Colonic mucosa (tissue), 4 donors: ENCODE data around the gene FCGR2B. TPM values are rescaled to one million over a fixed set of nuclear protein-coding genes. Genes with fewer than 3 reads are reported as not detected.

ENCODE experiments used
- DNase-seq: peaks from one replicate; pipeline ENCODE4 v3.0.0-alpha.2; 2020
- H3K27ac ChIP-seq: fragments of 200-600 bp; one replicate; pipeline ENCODE4 v1.8.0; 2021
- H3K27me3 ChIP-seq: fragments of 200-600 bp; one replicate; pipeline ENCODE4 v1.8.0; 2021
- H3K36me3 ChIP-seq: fragments of 200-600 bp; one replicate; pipeline ENCODE4 v1.8.0; 2021
- H3K4me1 ChIP-seq: fragments of 200-600 bp; one replicate; pipeline ENCODE4 v1.8.0; 2021; ENCODE audit warnings: mild to moderate bottlenecking
- H3K4me3 ChIP-seq: fragments of 200-600 bp; one replicate; pipeline ENCODE4 v1.8.0; 2021
- H3K9ac ChIP-seq, 2 donors: one replicate each; pipeline ENCODE4 v1.7.0; 2013; ENCODE audit warnings: control low read depth in 2 of 2, low read depth in 2 of 2, low read length in 2 of 2
- H3K9me3 ChIP-seq: fragments of 200-600 bp; one replicate; pipeline ENCODE4 v1.8.0; 2021
- CTCF ChIP-seq: fragments of 200-600 bp; IDR thresholded peaks from one replicate; pipeline ENCODE4 v1.8.0; 2022; ENCODE audit warnings: antibody characterized with exemption, mild to moderate bottlenecking
- intact Hi-C: fragments of 100-400 bp; cut with DNase I; formaldehyde crosslinking; loops from one replicate; pipeline ENCODE4 v1.14.1; 2022
- total RNA-seq, 2 donors: library from RNA; stranded (reverse); fragmentation: NEBNext Ultra II Directional in 1 of 2; extraction: Animal tissue kit (Norgen Biotek cat#: 25700) in 1 of 2; gene quantifications; one replicate each; pipeline ENCODE4 v1.2.1, GENCODE V29; 2021
- donor health status: healthy.
- donor health status: DM: no; HTN: no; CAD: no.
- donor health status: DM: no; HTN: no; CAD: no.

The FCGR2B gene
- total RNA-seq, 2 donors from 2014 or later, result 1.3 to 8.9 TPM

GRCh38 chr1:161676441-161676840 lies 13.5 kb downstream of the FCGR2B start:
- Histone ChIP-seq H3K9me3 (no peaks in the 10 kb centered on the region), H3K36me3 (no peaks in the 10 kb centered on the region), H3K27me3 (no peaks in the 10 kb centered on the region), H3K4me1 (no peaks in the 10 kb centered on the region), H3K27ac (no peak overlapping the region), H3K9ac (no peak overlapping the region), H3K4me3 (no peak overlapping the region)
- no peak for DNase-seq
- intact Hi-C loops, result no loop called here
- TF ChIP-seq CTCF, result no peak

GRCh38 chr1:161676958-161677689 lies 14.2 kb downstream of the FCGR2B start:
- Histone ChIP-seq H3K9ac (no peak overlapping the region), H3K27ac (no peak overlapping the region), H3K9me3 (no peaks in the 10 kb centered on the region), H3K4me1 (no peaks in the 10 kb centered on the region), H3K27me3 (no peaks in the 10 kb centered on the region), H3K36me3 (no peaks in the 10 kb centered on the region), H3K4me3 (no peak overlapping the region)
- intact Hi-C loops, result no loop called here
- no peak for DNase-seq
- TF ChIP-seq CTCF, result no peak

GRCh38 chr1:161678500-161678899 lies 15.6 kb downstream of the FCGR2B start:
- no peak for DNase-seq
- intact Hi-C loops, result no loop called here
- no peak overlapping the region for H3K9ac ChIP-seq

GRCh38 chr1:161681879-161682278 lies 18.9 kb downstream of the FCGR2B start:
- intact Hi-C loops, result no loop called here
- no peak for DNase-seq
- Histone ChIP-seq H3K36me3 (no peaks in the 10 kb centered on the region), H3K27me3 (no peaks in the 10 kb centered on the region), H3K9ac (no peak overlapping the region), H3K4me1 (no peaks in the 10 kb centered on the region), H3K9me3 (no peaks in the 10 kb centered on the region), H3K4me3 (no peak overlapping the region), H3K27ac (no peak overlapping the region)
- TF ChIP-seq CTCF, result no peak

More at GRCh38 chr1:161678500-161678899, 15.6 kb downstream of the FCGR2B start:
- no peaks in the 10 kb centered on the region for H3K4me1 ChIP-seq
- no peaks in the 10 kb centered on the region for H3K27me3 ChIP-seq
- no peak for TF ChIP-seq CTCF
- H3K36me3 ChIP-seq, result no peaks in the 10 kb centered on the region
- no peak overlapping the region for H3K27ac ChIP-seq
- H3K9me3 ChIP-seq, result no peaks in the 10 kb centered on the region
- H3K4me3 ChIP-seq, result no peak overlapping the region

- Histone ChIP-seq H3K4me1 (no peaks in the 10 kb centered on the region), H3K27me3 (no peaks in the 10 kb centered on the region), H3K27ac (no peak overlapping the region), H3K9ac (no peak overlapping the region), H3K36me3 (no peaks in the 10 kb centered on the region), H3K9me3 (no peaks in the 10 kb centered on the region), H3K4me3 (no peak overlapping the region)
- DNase-seq, result no peak
- no peak for TF ChIP-seq CTCF
- intact Hi-C loops, result no loop called here
Measured at GRCh38 chr1:161688946-161689345, 26.0 kb downstream of the FCGR2B start.
